Panc1 (cell line): Measurements from ENCODE around the gene HMGN2. TPM values are rescaled to one million over a fixed set of nuclear protein-coding genes. Genes with fewer than 3 reads are reported as not detected.

Source experiments
- ATAC-seq: fragments of 200-7000 bp; cut with Tn5 transposase; 2 replicates; pipeline ENCODE4 v1.9.1; 2020; ENCODE audit warnings: mild to moderate bottlenecking, moderate library complexity
- BruUV-seq: library from RNA; stranded (reverse); fragments of 400-500 nt; replicated peaks from 2 replicates; lab custom pipeline; 2021; lab: Mats Ljungman, UMichigan
- CTCF ChIA-PET: fragments of 300-600 bp; sonication (Branson Sonifier 250); formaldehyde crosslinking; loops from one replicate; lab custom pipeline; 2022; ENCODE audit warnings: antibody characterized with exemption; lab: Charles Lee
- POLR2A ChIA-PET: fragments of 300-600 bp; sonication (Branson Sonifier 250); formaldehyde crosslinking; loops from one replicate; lab custom pipeline; 2022; ENCODE audit warnings: antibody characterized with exemption; lab: Charles Lee
- DNase-seq: peaks from one replicate; pipeline ENCODE4 v3.0.0-alpha.2; 2010; ENCODE audit warnings: low read depth, low spot score
- H3K27ac ChIP-seq: 2 replicates; pipeline ENCODE4 v1.5.1; 2011; ENCODE audit warnings: mild to moderate bottlenecking, low read length, inconsistent platforms
- H3K27me3 ChIP-seq: fragments of 200-500 bp; sonication (Bioruptor generic); 2 replicates; pipeline ENCODE4 v1.6.0; 2014; ENCODE audit warnings: low read length, inconsistent platforms; ENCODE audit not compliant: control insufficient read depth, insufficient read depth
- H3K36me3 ChIP-seq: fragments of 200-500 bp; sonication (Bioruptor generic); 2 replicates; pipeline ENCODE4 v1.5.1; 2014; ENCODE audit warnings: inconsistent platforms, mild to moderate bottlenecking, low read length, moderate library complexity; ENCODE audit not compliant: control insufficient read depth, insufficient read depth
- H3K4me1 ChIP-seq: 2 replicates; pipeline ENCODE4 v1.5.1; 2011; ENCODE audit warnings: inconsistent platforms, mild to moderate bottlenecking, low read length, moderate library complexity; ENCODE audit not compliant: control insufficient read depth, insufficient read depth
- H3K4me3 ChIP-seq, 2 experiments: 2 replicates each; pipeline ENCODE4 v1.5.1; 2011 to 2012; ENCODE audit warnings: low read depth in 2 of 2, low read length in 2 of 2, mild to moderate bottlenecking in 2 of 2, inconsistent platforms in 1 of 2, moderate library complexity in 1 of 2
- H3K9me3 ChIP-seq: fragments of 200-500 bp; sonication (Bioruptor generic); 2 replicates; pipeline ENCODE4 v1.5.1; 2014; ENCODE audit warnings: low read depth, mild to moderate bottlenecking, inconsistent platforms, low read length, moderate library complexity; ENCODE audit not compliant: control insufficient read depth, insufficient read depth
- POLR2AphosphoS5 ChIP-seq: IDR thresholded peaks from 2 replicates; pipeline ENCODE4 v1.6.1; 2012; ENCODE audit warnings: mild to moderate bottlenecking, low read depth, low read length, moderate library complexity
- SIN3A ChIP-seq: IDR thresholded peaks from 2 replicates; pipeline ENCODE4 v1.6.1; 2012; ENCODE audit warnings: low read depth, mild to moderate bottlenecking, low read length, moderate library complexity, borderline replicate concordance; ENCODE audit not compliant: insufficient read depth
- TCF7L2 ChIP-seq: IDR thresholded peaks from 2 replicates; pipeline ENCODE4 v1.6.1; 2011; ENCODE audit warnings: mild to moderate bottlenecking, low read depth, low read length, inconsistent platforms
- in situ Hi-C: cut with HindIII; loops from 2 replicates; pipeline ENCODE4 v1.10.0; 2016; ENCODE audit warnings: low sequenced_read_pairs, low pct_unique_long_range_greater_than_20kb
- intact Hi-C: fragments of 100-400 bp; cut with micrococcal nuclease; formaldehyde crosslinking; loops from one replicate; pipeline ENCODE4 v1.10.0; 2022; ENCODE audit not compliant: unreplicated experiment
- total RNA-seq: library from RNA; stranded (reverse); gene quantifications from one replicate; pipeline ENCODE4 v1.2.1, GENCODE V29; 2021; ENCODE audit not compliant: unreplicated experiment
- TF ChIP-seq, protein P1 (sequence below): fragments of 450-650 bp; IDR thresholded peaks from 2 replicates; pipeline ENCODE4 v1.5.1; 2017; ENCODE audit warnings: mild to moderate bottlenecking
- TF ChIP-seq, protein P2 (sequence below), 2 experiments: IDR thresholded peaks; 2 replicates each; pipeline ENCODE4 v1.6.1; 2011 to 2012; ENCODE audit warnings: low read depth in 2 of 2, control low read depth in 1 of 2, low read length in 1 of 2, mild to moderate bottlenecking in 1 of 2, moderate library complexity in 1 of 2; ENCODE audit not compliant: insufficient read depth in 1 of 2

The HMGN2 gene
- total RNA-seq, 1 experiment from 2014 or later = 496 TPM

DNA sequence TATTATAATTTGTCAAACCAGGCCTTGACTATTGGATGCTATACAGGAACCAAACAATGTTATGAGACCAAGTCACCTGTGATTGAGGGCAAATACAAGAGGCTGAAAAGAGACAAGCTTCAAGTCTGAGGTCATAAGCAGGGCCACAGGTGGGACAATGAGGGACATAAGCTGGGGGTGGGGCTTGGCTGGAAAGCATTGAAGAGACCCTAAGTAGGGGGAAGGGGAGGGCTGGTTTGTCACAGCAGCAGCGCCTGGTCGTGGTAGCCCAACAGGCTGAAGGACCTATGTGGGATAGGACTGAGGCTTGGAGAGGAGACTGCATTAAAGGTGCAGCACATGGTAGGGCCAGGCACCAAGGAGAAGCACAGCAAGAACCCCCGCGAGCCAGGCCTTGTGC is 17.9 kb downstream of the HMGN2 start:
- DNase-seq (no peak), ATAC-seq (no peak)
- no peaks in the 10 kb centered on the region for H3K9me3 ChIP-seq
- intact Hi-C loops (no loop called here), in situ Hi-C loops (no loop called here)
- no peaks in the 10 kb centered on the region for H3K4me1 ChIP-seq
- no peaks in the 10 kb centered on the region for H3K27me3 ChIP-seq
- TF ChIP-seq TCF7L2 = no peak
- TF ChIP-seq, protein P1, sequence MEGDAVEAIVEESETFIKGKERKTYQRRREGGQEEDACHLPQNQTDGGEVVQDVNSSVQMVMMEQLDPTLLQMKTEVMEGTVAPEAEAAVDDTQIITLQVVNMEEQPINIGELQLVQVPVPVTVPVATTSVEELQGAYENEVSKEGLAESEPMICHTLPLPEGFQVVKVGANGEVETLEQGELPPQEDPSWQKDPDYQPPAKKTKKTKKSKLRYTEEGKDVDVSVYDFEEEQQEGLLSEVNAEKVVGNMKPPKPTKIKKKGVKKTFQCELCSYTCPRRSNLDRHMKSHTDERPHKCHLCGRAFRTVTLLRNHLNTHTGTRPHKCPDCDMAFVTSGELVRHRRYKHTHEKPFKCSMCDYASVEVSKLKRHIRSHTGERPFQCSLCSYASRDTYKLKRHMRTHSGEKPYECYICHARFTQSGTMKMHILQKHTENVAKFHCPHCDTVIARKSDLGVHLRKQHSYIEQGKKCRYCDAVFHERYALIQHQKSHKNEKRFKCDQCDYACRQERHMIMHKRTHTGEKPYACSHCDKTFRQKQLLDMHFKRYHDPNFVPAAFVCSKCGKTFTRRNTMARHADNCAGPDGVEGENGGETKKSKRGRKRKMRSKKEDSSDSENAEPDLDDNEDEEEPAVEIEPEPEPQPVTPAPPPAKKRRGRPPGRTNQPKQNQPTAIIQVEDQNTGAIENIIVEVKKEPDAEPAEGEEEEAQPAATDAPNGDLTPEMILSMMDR = no peak
- TF ChIP-seq, protein P2, sequence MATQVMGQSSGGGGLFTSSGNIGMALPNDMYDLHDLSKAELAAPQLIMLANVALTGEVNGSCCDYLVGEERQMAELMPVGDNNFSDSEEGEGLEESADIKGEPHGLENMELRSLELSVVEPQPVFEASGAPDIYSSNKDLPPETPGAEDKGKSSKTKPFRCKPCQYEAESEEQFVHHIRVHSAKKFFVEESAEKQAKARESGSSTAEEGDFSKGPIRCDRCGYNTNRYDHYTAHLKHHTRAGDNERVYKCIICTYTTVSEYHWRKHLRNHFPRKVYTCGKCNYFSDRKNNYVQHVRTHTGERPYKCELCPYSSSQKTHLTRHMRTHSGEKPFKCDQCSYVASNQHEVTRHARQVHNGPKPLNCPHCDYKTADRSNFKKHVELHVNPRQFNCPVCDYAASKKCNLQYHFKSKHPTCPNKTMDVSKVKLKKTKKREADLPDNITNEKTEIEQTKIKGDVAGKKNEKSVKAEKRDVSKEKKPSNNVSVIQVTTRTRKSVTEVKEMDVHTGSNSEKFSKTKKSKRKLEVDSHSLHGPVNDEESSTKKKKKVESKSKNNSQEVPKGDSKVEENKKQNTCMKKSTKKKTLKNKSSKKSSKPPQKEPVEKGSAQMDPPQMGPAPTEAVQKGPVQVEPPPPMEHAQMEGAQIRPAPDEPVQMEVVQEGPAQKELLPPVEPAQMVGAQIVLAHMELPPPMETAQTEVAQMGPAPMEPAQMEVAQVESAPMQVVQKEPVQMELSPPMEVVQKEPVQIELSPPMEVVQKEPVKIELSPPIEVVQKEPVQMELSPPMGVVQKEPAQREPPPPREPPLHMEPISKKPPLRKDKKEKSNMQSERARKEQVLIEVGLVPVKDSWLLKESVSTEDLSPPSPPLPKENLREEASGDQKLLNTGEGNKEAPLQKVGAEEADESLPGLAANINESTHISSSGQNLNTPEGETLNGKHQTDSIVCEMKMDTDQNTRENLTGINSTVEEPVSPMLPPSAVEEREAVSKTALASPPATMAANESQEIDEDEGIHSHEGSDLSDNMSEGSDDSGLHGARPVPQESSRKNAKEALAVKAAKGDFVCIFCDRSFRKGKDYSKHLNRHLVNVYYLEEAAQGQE (IDR thresholded peaks at IDR 0.05; ENCODE audit: insufficient read depth in 1 of 2, low read depth in 2 of 2, low read length in 1 of 2) = no peak
- no peak for TF ChIP-seq POLR2AphosphoS5
- no peak for TF ChIP-seq SIN3A
- no TSS peak for BruUV-seq
- no peaks in the 10 kb centered on the region for H3K36me3 ChIP-seq
- CTCF ChIA-PET = interaction anchor here (0.6 kb wide), 1 partner anchor 10 kb away, joined by 8 read pairs; no protein-coding TSS in a partner anchor
- no peak overlapping the region for H3K4me3 ChIP-seq
- POLR2A ChIA-PET = interaction anchor here (0.6 kb wide), 1 partner anchor 159 kb away, joined by 3 read pairs; no protein-coding TSS in a partner anchor
- no peak overlapping the region for H3K27ac ChIP-seq

DNA sequence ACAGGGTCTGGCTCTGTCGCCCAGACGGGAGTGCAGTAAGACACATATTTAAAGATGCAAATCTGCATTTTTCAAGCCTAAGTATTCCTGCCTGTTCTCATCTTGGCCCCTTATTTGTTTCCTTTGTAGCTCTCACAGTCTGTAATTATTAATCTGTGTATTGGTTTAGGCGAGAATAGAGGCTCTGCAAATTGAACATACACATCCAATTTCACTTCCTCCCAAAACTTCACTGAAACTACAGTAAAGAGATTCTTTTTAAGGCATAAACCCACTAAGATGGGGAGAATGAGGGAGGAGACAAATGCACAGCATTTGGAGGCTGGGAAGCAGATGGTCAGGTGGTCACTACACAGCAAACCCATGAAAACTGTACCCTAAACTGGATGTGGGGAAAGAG is 21.0 kb downstream of the HMGN2 start:
- ChIA-PET CTCF (no interaction called here), POLR2A (interaction anchor here (0.6 kb wide), 1 partner anchor 86 kb away, joined by 4 read pairs; no protein-coding TSS in a partner anchor)
- H3K9me3 ChIP-seq = no peaks in the 10 kb centered on the region
- no peak overlapping the region for H3K4me3 ChIP-seq
- no TSS peak for BruUV-seq
- no peaks in the 10 kb centered on the region for H3K36me3 ChIP-seq
- in situ Hi-C loops = no loop called here
- intact Hi-C loops = no loop called here
- no peaks in the 10 kb centered on the region for H3K4me1 ChIP-seq
- H3K27me3 ChIP-seq = no peaks in the 10 kb centered on the region
- no peak overlapping the region for H3K27ac ChIP-seq
- DNase-seq (no peak), ATAC-seq (no peak)
- TF ChIP-seq, protein P2 (IDR thresholded peaks at IDR 0.05; ENCODE audit: insufficient read depth in 1 of 2, low read depth in 2 of 2, low read length in 1 of 2) = no peak
- TF ChIP-seq TCF7L2 (no peak), POLR2AphosphoS5 (no peak), SIN3A (no peak)
- TF ChIP-seq, protein P1 = no peak
